ENCODE measurements around the gene TUBB4A. TPM values are rescaled to one million over a fixed set of nuclear protein-coding genes. Genes with fewer than 3 reads are reported as not detected.

The TUBB4A gene
- not detected in 2 replicates for total RNA-seq

DNA sequence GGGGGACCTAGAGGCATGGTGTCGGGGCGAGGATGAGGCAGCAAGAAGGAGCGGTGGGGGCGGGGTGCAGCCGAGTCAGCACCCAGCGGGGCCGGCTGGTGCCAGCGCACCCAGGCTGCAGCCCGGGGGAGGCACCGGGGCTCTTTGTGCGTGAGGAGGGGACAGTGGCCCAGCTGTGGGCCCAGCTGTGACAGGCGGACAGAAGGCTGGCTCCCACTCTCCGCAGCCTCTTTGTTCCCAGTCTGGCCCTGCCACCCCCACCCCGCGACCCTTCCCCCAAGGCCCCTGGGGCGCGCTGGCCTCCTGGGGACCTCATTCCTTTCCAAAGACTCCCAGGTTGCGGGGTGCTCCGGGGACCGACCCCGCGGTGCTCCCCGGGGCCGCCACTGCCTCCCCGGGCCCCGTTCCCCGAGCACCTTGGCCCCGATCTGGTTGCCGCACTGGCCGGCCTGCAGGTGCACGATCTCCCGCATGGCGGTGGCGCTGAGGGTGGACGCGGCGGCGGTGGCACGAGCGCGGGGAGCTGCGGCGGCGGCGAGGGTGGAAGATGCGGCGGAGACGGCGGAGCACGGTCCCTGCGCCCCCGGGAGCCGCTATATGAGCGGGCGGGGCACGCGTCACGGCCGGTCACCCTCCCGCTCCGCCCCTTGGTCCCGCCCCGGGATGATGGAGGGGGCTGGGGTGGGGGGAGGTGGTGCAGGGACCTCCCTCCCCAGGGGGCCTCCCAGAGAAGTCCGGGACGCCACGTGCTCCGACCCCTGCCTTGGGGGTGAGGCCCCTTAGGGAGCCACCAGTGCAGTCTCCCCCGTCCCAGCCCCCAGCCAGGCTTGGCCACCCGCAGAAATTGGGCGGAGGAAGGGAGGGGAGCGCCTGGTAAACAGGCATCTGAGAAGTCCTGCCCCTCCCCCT is at the start of gene TUBB4A:
Gene TUBB4A, minus strand, starts transcription at position 570 of the 909 bp plus-strand sequence. Its CDS starts 97 bp downstream, at position 473.

DNA sequence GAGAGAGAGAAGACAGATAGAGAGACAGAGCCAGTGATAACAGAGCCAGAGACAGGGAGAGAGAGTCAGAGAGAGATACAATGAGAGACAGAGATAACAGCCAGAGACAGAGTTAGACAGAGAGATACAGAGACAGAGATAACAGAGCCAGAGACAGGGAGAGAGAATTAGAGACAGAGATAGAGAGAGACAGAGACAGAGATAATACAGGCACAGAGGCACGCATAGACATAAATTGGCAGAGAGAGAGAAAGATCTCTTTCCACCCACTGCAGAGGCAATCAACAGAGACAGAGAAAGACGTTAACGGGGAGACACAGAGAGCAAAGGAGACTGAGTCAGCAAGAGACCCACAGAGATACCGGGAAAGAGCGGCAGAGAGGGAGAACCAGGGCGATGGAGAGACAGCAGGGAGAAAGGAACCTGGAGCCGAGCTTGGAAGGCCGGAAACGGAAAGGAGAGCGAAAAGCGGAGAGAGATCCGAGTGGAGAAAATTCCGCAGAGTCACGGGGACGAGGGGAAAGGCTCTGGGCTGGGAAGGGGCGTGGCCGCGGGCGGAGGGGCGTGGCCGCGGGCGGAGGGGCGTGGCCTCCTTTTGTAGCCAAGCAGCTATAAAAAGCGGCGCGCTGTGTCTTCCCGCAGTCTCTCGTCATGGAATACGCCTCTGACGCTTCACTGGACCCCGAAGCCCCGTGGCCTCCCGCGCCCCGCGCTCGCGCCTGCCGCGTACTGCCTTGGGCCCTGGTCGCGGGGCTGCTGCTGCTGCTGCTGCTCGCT is 28.5 kb upstream of the TUBB4A start, which contains the start of gene TNFSF9:
Gene TNFSF9, plus strand, starts transcription at position 641 of the 777 bp plus-strand sequence. Its CDS starts 11 bp downstream, at position 652.

DNA sequence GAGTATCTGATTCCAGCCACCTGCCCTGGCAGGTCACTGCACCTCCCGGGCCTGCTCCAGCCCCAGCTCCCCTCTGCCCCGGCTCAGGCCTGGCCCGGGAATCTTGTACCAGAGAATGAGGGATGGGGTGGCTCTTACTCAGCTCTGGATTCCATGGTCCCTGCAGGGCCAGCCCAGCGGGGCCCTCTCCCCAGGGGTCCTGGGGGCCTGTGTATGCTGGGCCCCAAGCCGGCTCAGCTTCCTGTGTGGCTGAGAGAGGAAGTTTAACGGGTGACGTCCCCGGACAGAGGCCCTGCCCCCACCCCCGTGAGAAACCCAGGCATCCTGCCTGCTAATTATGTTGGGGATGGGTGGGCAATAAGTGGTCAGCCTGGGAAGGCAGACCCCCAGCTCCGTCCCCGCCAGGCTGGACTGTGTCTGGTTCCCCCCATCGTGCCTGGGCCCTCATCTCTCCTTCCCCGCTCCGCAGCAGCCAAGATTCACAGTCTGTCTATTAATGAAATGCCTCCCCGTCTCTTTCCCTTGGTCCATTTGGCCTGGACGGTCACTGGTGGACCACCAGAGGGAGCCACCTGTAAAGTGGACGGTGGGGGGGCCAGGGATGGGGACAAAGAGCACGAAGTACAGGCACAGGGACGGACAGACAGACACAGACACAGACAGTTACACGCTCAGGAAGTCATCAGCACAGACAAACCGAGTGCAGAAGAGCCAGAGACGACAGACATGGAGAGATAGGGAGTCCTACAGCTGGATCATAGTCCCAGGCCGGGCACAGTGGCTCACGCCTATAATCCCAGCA is 20.4 kb downstream of the TUBB4A start, which contains the start of gene DENND1C:
Gene DENND1C, minus strand, starts transcription at position 247 of the 802 bp plus-strand sequence. Its CDS starts 92 bp downstream, at position 155.

DNA sequence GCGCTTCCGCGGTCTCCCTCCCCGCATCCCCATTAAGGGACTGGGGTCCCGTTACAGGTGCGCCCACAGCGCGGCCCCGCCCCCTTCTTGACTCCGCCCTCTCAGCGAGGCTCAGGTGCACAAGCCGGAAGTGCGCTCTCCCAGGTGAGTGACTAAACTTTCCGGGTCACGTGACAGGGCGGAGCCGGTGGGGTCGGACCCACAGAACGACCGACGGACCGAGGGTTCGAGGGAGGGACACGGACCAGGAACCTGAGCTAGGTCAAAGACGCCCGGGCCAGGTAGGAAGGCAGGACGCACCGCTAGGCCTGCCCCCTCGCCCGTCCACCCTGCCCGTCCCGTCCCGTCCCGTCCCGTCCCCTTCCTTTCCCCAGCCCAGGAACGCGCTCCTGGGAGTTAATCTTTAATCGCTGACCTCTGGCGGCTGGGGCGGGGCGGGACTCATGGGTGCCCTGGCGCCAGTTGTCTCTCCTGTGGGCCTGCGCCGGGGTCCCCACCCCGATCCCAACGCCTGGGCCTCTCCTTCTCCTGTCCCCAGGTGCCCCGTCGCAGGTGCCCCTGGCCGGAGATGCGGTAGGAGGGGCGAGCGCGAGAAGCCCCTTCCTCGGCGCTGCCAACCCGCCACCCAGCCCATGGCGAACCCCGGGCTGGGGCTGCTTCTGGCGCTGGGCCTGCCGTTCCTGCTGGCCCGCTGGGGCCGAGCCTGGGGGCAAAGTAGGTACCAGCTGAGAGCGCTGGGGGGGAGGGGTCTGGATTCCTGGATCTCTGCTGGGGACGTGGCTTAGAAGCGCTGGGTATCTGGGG is 37.8 kb downstream of the TUBB4A start, which contains the start of gene CRB3:
Gene CRB3, plus strand, starts transcription at position 202 of the 804 bp plus-strand sequence. Its CDS starts 431 bp downstream, at position 633.

DNA sequence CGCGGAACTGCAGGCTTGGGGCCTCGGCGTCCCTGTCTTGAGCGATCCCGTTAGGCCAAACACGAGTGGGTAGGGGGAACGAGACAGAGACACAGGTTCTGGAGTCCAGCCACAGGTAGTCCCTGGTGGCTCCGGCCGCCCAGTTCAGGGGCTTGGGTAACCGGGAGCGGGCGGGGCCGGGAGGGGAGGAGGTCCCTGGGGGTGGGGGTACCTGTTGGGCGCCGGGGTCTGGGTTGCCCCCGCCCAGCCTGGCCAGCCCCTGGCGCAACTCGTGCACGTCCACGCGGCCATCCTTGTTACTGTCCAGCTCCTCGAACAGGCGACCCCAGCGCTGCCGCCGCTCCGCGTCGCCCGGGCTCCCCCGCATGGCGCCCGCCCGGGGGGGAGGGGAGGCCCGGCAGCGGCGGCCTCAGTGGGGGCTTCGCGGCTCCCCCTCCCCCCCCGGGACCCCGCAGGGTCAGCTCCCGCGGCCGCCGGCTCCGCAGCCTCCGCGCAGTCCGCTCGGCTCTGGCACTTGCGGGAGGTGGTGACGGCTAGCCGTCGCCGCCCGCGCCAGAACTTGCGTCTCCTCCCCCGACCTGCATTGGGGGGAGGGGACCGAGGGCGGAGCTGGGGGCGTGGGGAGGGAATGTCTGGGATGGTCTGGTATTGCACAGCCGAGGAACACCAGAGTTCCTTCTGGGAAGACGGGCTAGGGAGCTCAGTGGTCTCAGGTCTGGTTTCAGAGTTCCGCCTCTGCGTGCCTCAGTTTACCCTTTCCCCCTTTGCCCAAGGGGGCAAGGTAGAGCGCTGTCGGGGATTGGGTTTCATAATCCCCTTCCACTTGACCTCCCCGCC is 42.6 kb downstream of the TUBB4A start, which contains the start of gene SLC25A23:
Gene SLC25A23, minus strand, starts transcription at position 531 of the 837 bp plus-strand sequence. Its CDS starts 164 bp downstream, at position 367.

Other genes with a start within 250 kb of the TUBB4A start
- gene MLLT1, start 222.3 kb downstream of the TUBB4A start, total RNA-seq, result 5.2 and 6.5 TPM in 2 replicates
- gene ACER1, start 168.7 kb downstream of the TUBB4A start, total RNA-seq, result not detected in 2 replicates
- gene CLPP, start 140.8 kb downstream of the TUBB4A start, total RNA-seq, result 53.1 and 69.3 TPM in 2 replicates
- gene ALKBH7, start 129.5 kb downstream of the TUBB4A start, total RNA-seq, result 27.4 and 27.7 TPM in 2 replicates
- gene PSPN, start 126.4 kb downstream of the TUBB4A start, total RNA-seq, result 0.33 and 0.87 TPM in 2 replicates
- 56.7 and 57.9 TPM in 2 replicates for gene GTF2F1, start 109.1 kb downstream of the TUBB4A start, total RNA-seq
- 94.7 and 125 TPM in 2 replicates for gene KHSRP, start 77.5 kb downstream of the TUBB4A start, total RNA-seq
- 0.11 TPM in 1 of 2 replicates, not detected in the other for gene SLC25A41, start 68.5 kb downstream of the TUBB4A start, total RNA-seq
- gene SLC25A23, start 42.5 kb downstream of the TUBB4A start, total RNA-seq, result 11.7 and 29.0 TPM in 2 replicates
- gene CRB3, start 38.0 kb downstream of the TUBB4A start, total RNA-seq, result 0.12 TPM in 1 of 2 replicates, not detected in the other
- not detected in 2 replicates for gene DENND1C, start 20.5 kb downstream of the TUBB4A start, total RNA-seq
- gene TNFSF9, start 28.7 kb upstream of the TUBB4A start, total RNA-seq, result 0.11 TPM in 1 of 2 replicates, not detected in the other
- gene CD70, start 88.8 kb upstream of the TUBB4A start, total RNA-seq, result not detected in 2 replicates
- not detected in 2 replicates for gene TNFSF14, start 167.9 kb upstream of the TUBB4A start, total RNA-seq
- gene C3, start 218.3 kb upstream of the TUBB4A start, total RNA-seq, result 0.22 and 0.25 TPM in 2 replicates
- gene GPR108, start 235.3 kb upstream of the TUBB4A start, total RNA-seq, result 26.0 and 34.4 TPM in 2 replicates
- gene TRIP10, start 237.4 kb upstream of the TUBB4A start, total RNA-seq, result 39.1 and 41.6 TPM in 2 replicates